Stimulated activated naive CD4-positive, alpha-beta T cell (primary cell): Measurements from ENCODE around the gene TEX52.

Experiments
- DNase-seq, 6 experiments: peaks; one replicate each; lab custom pipeline; 2025; lab: John Stamatoyannopoulos, UW

The TEX52 gene

GRCh38 chr12:2829275-2829674 lies 27.6 kb downstream of the TEX52 start:
- no peak for DNase-seq

DNA sequence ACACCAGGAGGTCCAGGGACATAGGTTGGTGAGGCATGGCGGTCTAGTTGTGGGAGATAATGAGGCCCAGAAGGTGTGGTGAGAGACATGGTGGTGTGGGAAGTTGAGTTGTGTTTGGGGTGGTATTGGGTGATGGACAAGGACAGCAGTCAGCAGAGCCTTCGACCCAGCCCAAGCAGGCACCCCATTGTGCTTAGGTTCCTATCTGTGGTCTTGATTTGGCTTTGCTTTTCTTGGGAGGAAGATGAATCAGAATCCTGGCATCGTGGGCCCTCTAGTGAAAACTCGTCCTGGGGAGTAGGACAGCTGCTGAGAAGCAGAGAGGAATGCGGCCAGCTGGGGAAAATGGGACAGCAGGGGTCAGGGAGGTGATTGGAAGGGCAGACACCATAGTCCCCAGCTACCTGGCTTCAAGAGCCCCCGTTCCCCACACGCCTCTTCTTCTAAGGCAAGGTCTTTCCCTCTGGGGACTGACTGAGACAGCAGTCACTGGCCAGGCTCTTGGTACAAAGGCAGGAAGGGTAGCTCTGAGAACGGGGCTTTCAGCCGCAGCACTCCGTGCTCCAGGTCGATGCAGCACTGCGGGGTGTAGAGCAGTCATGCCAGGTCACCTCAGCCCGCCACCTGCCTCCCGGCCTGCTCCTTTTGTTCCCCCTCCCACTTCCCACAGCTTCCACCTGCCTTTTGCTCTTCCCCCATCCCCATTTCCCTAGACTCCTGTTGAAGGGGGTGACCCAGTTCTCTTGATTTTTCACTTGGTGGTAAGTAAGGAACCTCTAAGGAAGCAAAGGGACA lies 29.9 kb downstream of the TEX52 start:
- no peak for DNase-seq

GRCh38 chr12:2826036-2826435 lies 30.8 kb downstream of the TEX52 start:
- DNase-seq: no peak

DNA sequence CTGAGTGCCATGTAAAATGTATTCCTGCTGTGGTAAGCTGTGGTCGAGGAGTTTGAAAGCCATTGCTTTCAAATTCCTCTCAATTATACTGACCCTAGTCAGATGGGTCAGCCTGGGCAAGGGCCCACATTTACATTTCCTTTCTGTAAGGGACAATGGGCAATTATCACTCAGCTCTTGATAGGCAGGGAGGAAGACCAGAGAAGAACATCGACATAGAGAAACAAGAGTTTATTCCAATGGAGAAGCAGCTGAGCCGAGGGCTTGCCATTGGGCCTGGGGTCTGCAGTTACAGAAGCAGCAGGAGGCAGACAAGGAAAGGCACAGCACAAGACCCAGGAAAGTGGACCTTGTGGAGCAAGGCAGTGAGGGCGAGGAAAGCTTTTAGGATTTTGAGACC lies 31.7 kb downstream of the TEX52 start:
- DNase-seq: no peak

DNA sequence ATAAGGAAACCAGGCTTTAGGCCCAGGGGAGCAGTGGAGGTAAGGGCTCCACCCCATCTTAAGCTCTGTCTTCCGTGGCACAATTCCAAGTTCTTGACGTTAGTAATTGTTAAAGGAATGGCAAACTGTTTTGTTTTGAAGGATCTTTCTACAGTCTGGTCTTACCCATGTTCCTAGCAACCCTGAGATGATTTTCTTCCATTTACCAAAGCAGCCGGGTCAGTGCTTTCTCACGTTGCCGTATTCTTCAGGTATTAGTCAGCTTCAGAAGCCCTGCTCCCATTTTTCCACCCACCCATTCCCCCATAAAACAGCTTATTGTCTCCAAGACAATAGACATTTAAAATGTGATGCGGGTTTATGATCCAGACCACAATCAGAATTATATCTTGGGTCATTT lies 32.3 kb downstream of the TEX52 start:
- DNase-seq: no peak

DNA sequence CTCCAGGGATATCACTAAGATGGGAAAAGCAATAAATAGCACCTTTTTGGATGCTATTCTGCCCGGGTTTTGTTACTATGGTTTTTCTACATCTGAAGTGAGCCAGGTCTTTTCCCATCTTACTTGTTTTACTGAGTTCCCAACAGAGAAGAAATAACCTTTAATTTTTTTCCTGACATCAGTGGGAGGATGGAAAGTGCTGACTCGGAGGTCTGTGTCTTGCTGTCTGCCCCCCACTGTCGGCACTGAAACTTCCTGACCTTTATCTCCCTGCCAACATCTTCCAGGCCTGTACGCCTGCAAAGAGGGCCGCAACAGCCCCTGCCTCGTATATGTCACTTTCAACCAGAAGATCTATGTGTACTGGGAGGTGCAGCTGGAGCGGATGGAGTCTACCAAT lies 33.4 kb downstream of the TEX52 start:
- no peak for DNase-seq

DNA sequence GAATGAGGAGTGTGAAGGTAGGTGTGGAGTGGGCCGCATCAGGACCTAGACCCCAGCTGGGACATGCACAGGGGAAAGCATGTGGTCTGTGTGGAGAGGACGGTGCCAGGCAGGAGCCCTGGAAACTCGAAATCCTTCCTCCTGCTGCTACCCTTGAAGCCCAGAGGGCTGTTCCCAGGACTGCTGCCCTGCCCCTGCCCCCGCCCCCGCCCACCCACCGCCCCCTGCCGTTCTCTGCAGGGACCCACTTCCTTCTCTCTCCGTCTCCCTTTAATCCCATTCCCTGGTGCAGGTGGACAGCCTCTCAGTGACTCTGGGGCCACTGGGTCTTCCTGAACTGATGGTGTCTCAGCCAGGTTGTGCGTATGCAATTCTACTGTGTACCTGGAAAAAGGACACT lies 36.4 kb downstream of the TEX52 start:
- no peak for DNase-seq

- DNase-seq: no peak
These were observed 37.0 kb downstream of the TEX52 start for GRCh38 chr12:2819810-2820209.

- DNase-seq: peak in 5 of 6 experiments; percentile 9 to 43 (median 26)
These were observed 43.3 kb downstream of the TEX52 start for GRCh38 chr12:2813214-2814185.

- DNase-seq: peak; percentile 90 to 100 (median 96)
These were observed 44.3 kb downstream of the TEX52 start, which contains the start of gene ITFG2 for GRCh38 chr12:2812290-2813213. Gene ITFG2 (plus strand): TSS chr12:2812668. CDS start chr12:2812761, 93 bp downstream.

- no peak for DNase-seq
These were observed 45.0 kb downstream of the TEX52 start for GRCh38 chr12:2811801-2812200.

DNA sequence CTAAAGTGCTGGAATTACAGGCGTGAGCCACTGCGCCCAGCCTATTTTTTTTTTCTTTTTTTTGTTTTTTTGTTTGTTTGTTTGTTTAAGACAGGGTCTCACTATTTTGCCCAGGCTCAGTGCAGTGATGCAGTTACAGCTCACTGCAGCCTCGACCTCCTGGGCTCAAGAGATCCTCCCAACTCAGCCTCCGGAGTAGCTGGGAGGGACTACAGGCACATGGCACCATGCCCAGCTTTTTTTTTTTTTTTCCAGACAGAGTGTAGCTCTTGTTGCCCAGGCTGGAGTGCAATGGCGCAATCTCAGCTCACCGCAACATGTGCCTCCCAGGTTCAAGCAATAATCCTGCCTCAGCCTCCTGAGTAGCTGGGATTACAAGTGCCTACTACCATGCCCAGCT lies 50.1 kb downstream of the TEX52 start:
- DNase-seq: no peak

- DNase-seq: no peak
These were observed 51.7 kb downstream of the TEX52 start for GRCh38 chr12:2805143-2805520.

DNA sequence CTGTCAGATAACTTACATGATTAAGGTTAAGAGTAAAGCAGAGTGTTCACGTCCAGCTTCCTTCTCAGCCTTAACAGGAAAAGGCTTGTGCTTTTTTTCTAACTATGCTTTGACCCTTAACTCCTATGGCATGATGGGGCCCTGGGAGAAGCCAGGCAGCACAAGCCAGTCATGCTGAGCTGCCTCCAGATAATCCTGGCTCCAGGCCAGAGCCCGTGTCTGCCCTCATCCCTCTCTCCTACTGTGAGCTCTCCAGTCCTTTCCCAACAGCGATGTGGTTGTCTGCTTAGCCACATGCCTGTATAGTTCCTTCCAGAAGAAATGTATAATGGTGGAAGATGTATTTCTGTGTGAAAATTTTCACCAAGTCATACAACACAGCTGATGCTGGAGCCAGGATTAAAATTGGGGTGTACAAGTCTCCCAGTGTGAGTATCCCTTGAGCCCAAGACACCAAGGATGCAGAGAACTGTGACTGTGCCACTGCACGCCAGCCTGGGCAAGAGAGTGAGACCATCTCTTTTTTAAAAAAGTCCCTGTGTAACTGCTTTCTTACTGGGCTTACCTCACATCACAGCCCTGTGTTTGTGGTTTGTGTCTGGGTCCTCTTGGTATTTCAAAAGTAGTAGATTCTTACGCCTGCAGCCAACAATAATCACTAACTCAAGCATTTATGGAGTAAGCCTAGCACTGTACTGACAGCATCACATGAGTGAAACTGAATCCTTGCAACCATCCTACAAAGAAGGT lies 52.3 kb downstream of the TEX52 start:
- no peak for DNase-seq

DNA sequence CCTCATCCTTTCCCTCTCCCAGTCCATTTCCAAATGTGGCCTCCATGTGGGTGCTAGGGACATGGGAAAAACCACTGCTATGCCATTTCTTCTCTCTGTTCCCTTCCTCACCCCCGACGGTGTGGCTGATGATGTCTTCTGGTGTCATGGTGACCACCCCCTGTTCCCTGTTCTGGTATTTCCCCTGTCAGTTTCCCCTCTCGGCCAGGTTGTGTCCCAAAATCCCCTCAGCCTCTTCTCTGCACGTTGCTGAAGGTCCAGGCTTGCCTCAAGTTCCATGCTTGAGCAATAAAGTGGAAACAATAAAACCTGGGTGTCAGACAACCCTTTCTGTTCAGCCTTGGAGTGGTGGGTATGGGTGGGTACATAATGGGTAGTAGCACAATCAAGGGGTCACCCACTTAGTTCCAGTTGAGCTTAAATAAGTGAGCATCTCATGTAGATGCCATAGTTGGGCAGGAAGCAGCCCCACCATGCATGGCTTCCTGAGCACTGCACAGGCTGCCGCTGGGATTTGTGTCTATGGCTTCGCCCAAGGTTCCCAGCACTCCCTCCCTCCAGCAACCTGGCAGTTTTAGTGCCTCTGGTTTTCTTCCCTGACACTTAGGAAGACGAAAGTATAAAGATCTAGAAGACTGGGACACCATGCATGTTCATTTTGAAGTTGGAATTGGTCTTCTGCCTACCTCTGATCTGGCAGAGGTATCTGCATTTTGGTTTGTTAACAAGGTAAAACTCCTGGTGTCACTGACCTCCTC lies 53.0 kb downstream of the TEX52 start:
- no peak for DNase-seq

GRCh38 chr12:2801044-2801783 lies 55.6 kb downstream of the TEX52 start:
- no peak for DNase-seq

GRCh38 chr12:2800046-2800570 lies 56.7 kb downstream of the TEX52 start:
- DNase-seq: no peak
